Memory B cell (primary cell): ENCODE measurements around the gene CAMK4.
A peak's percentile ranks its signal among the peaks of the same experiment; 100 is the strongest.

Experiments
- ATAC-seq: fragments of 150-1000 bp; cut with Tn5 transposase; 2 replicates; pipeline ENCODE4 v1.10.0; 2021; ENCODE audit warnings: low read depth, mild to moderate bottlenecking, moderate library complexity
- DNase-seq, 2 donors: peaks; one replicate each; pipeline ENCODE4 v3.0.0; 2022; ENCODE audit warnings: low spot score in 2 of 2
- H3K27ac Mint-ChIP-seq: one replicate; pipeline ENCODE4 v1.8.0; 2022; ENCODE audit warnings: mild to moderate bottlenecking, moderate library complexity, mixed read lengths
- H3K27me3 Mint-ChIP-seq: one replicate; pipeline ENCODE4 v1.8.0; 2022; ENCODE audit warnings: mixed read lengths
- H3K36me3 Mint-ChIP-seq: one replicate; pipeline ENCODE4 v1.8.0; 2022; ENCODE audit warnings: mild to moderate bottlenecking, mixed read lengths
- H3K4me1 Mint-ChIP-seq: one replicate; pipeline ENCODE4 v1.8.0; 2022; ENCODE audit warnings: mixed read lengths
- H3K4me3 Mint-ChIP-seq: one replicate; pipeline ENCODE4 v1.8.0; 2022; ENCODE audit warnings: mild to moderate bottlenecking, moderate library complexity, mixed read lengths
- H3K9me3 Mint-ChIP-seq: one replicate; pipeline ENCODE4 v1.8.0; 2022; ENCODE audit warnings: mixed read lengths

The CAMK4 gene

DNA sequence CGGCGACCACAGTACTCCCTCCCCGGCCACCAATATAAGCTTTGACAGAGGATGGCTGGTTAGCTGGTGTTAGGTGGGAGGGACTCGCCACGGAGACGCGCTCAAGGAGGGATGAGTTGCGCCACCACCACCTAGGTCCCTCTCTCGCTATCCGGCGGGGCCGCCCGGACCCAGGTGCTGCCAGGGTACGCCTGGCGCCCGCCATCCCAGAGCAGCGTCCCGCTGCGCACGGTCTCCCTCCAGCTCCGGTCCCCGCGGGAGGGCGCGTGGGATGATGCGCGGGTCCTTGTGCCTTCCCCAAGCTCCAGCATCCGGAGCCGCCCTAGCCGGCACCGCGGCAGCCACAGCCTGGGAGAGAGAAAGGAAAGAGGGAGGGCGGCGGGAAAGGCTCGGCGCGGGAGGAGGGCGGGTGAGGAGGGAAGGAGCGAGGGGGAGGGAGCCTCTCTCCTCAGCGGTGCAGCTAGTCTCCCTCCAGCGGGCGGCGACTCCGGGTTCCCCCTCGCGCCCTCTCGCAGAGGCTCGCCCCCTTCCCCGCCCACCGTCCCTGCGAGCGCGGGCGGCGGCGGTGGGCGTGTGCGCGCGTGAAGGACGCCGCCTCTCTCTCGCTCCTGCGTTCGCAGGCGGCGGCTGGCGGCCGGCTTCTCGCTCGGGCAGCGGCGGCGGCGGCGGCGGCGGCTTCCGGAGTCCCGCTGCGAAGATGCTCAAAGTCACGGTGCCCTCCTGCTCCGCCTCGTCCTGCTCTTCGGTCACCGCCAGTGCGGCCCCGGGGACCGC, at the start of gene CAMK4:
CAMK4 (plus strand) TSS at position 598 of the 774 bp plus-strand sequence; CDS start at position 698, 100 bp downstream.
- Mint-ChIP-seq H3K4me1 (no peaks in the 10 kb centered on the region), H3K4me3 (peak within 1 kb of the TSS; percentile 85), H3K9me3 (peaks cover 2% of the 10 kb centered on the region)

DNA sequence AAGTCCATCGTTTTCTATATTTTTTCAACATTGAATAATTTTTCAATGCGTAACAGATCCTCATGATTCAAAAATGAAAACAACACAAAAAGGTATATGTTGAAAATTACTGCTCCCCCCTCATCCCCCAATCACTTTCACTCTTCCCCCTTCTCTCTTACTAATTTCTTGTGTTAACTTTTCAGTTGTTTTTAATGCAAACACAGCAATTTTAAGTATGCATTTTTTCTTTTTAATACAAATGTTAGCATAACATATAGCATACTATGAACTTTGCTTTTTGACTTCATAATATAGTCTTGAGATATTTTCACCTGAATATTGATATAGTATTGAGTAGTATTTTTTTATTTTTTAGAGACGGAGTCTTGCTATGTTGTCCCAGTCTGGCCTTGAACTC, 41.1 kb upstream of the CAMK4 start:
- Mint-ChIP-seq H3K4me3 (no peak overlapping the region), H3K9me3 (no peaks in the 10 kb centered on the region), H3K27ac (no peak overlapping the region), H3K36me3 (no peaks in the 10 kb centered on the region), H3K4me1 (no peaks in the 10 kb centered on the region), H3K27me3 (peaks cover 2% of the 10 kb centered on the region)
- DNase-seq, result no peak
- ATAC-seq, result no peak

More for the DNA sequence above, at the start of gene CAMK4:
- Mint-ChIP-seq H3K27ac (no peak within 1 kb of the TSS), H3K36me3 (no peaks in the 10 kb centered on the region), H3K27me3 (peaks cover 6% of the 10 kb centered on the region)
- peak; percentile 7 to 16 for DNase-seq
- peak; percentile 78 for ATAC-seq

DNA sequence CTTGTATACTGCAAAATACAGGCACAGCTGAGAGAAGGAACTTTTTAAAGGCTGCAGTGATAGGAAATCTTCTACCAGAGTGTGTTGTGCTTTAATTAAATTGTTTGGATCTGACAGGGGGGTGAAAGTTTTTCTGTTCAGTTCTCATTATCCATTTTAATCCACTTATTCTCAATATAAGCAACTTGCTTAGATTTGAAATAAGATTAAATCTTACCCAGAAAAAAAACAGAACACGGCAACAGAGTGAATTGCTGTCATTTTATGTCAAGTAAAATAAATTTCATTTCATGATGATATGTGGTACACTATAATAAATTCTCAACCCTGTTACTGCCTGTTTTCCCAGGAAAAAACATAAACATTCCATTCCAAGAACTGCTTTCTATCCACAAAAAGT, 37.1 kb upstream of the CAMK4 start:
- Mint-ChIP-seq H3K4me3 (no peak overlapping the region), H3K27ac (no peak overlapping the region), H3K27me3 (peaks cover 1% of the 10 kb centered on the region), H3K36me3 (no peaks in the 10 kb centered on the region), H3K9me3 (peaks cover 1% of the 10 kb centered on the region), H3K4me1 (no peaks in the 10 kb centered on the region)
- DNase-seq (no peak), ATAC-seq (no peak)

DNA sequence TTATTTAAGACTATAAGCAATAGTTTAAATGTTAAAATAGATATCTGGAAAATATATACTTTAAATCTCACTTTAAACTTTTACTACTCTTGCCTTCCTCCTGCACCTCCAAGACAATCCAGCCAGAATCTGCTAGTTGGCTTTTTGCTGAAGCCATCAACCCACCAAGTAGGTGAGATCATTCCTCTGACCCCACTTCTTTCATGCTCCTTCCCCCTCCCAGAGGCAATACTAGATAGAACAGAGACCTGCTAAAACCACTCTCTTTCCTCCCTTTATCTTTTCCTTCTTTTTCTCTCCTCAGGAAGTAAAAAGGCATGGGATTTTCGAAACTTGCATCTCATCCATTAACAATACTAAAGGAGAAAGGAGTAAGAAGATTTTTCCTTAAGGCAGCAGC, 30.1 kb upstream of the CAMK4 start:
- DNase-seq (no peak), ATAC-seq (no peak)
- Mint-ChIP-seq H3K9me3 (peaks cover 1% of the 10 kb centered on the region), H3K27me3 (peaks cover 1% of the 10 kb centered on the region), H3K4me3 (no peak overlapping the region), H3K27ac (no peak overlapping the region), H3K4me1 (no peaks in the 10 kb centered on the region), H3K36me3 (no peaks in the 10 kb centered on the region)

DNA sequence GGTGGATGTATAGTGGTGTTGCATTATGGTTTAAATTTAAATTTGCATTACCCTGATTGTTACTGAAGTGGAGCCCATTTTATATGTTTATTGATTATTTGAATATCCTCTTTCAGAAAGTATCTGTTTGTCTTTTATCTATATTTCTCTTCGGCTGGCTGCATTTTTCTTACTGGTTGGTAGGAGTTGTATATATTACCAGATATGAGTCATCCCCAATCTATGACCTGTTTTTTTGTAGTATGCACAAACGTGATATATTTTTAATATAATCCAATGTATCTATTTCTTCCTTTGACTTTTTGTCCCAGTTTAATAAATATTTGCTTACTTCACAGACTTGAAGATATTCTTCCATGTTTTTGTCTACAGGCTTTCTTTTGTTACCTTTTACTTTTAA, 29.3 kb upstream of the CAMK4 start:
- H3K27ac Mint-ChIP-seq, result no peak overlapping the region
- H3K36me3 Mint-ChIP-seq, result no peaks in the 10 kb centered on the region
- peaks cover 1% of the 10 kb centered on the region for H3K27me3 Mint-ChIP-seq
- H3K9me3 Mint-ChIP-seq, result peaks cover 1% of the 10 kb centered on the region
- no peak for ATAC-seq
- DNase-seq, result no peak
- no peak overlapping the region for H3K4me3 Mint-ChIP-seq
- no peaks in the 10 kb centered on the region for H3K4me1 Mint-ChIP-seq

DNA sequence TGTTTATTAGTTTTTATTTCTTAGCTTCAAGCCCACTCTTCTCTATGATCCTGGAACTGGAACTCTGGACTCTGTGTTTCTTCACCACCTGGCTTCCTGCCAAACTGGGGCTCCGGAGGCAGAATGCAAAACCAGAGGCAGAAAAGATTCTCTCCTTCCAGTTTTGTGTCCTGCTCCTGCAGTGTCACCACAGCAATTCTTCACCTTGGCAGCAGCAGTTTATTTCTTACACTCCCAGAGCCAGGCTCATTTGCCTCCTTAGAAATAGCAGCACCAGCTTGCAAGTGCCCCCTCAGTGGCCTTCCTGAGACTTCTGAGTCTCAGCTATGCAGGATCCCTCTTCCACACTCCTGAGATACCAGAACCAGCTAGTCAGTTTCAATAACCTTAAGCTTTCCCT, 26.7 kb upstream of the CAMK4 start:
- ATAC-seq (no peak), DNase-seq (no peak)
- no peaks in the 10 kb centered on the region for H3K9me3 Mint-ChIP-seq
- no peak overlapping the region for H3K27ac Mint-ChIP-seq
- no peaks in the 10 kb centered on the region for H3K27me3 Mint-ChIP-seq
- H3K4me1 Mint-ChIP-seq, result no peaks in the 10 kb centered on the region
- no peaks in the 10 kb centered on the region for H3K36me3 Mint-ChIP-seq
- H3K4me3 Mint-ChIP-seq, result no peak overlapping the region

DNA sequence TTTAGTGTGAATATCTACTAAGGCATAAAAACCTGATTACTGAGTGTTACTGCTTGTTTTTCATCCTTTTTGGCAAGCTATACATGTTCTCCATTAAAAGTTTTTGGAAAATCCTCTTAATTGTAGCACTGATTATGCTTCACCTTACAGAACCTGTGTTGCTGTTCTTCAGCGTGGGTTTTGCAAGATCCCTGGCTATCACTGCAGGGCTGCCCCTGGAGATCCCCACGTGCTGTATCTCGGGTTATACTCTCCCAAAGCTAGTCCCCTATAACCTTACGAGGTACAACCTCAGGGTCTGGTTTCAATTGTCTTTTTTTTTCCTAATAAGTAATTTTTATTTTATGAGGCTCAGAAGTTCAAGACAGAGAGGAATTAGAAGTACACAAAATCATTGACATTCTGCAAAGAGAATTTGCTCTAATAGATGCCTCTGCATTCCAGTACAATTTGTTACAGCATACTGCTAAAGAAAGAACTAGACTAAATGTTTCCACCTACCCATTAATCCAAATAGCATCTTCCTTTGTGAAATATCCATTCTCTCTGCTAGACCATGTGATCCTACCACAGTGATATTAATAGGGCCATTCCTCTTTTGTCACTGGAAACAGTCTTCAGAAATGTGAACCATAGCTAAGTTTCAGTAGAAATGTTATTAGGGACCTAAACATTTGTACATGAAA, 25.8 kb upstream of the CAMK4 start:
- Mint-ChIP-seq H3K9me3 (no peaks in the 10 kb centered on the region), H3K27me3 (no peaks in the 10 kb centered on the region), H3K4me3 (no peak overlapping the region), H3K36me3 (no peaks in the 10 kb centered on the region), H3K27ac (no peak overlapping the region), H3K4me1 (no peaks in the 10 kb centered on the region)
- ATAC-seq (no peak), DNase-seq (no peak)

DNA sequence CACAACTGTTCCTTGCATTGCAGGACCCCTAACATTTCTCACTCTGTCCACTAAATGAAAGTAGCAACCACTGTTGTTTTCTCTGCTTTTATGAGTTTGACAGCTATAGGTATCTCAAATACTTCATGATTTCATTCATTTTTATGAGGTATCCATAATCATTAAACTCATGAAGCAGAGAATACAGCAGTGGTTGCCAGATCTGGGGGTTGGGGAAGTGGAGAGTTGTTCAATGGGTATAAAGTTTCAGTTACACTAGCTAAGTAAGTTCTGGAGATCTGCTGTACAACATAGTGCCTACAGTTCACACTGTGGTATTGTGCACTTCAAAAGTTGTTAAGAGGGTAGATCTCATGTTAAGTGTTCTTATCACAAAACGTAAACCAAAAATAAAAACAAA, 23.4 kb upstream of the CAMK4 start:
- H3K9me3 Mint-ChIP-seq, result no peaks in the 10 kb centered on the region
- H3K36me3 Mint-ChIP-seq, result no peaks in the 10 kb centered on the region
- ATAC-seq (no peak), DNase-seq (no peak)
- no peaks in the 10 kb centered on the region for H3K27me3 Mint-ChIP-seq
- no peaks in the 10 kb centered on the region for H3K4me1 Mint-ChIP-seq
- no peak overlapping the region for H3K27ac Mint-ChIP-seq
- no peak overlapping the region for H3K4me3 Mint-ChIP-seq

DNA sequence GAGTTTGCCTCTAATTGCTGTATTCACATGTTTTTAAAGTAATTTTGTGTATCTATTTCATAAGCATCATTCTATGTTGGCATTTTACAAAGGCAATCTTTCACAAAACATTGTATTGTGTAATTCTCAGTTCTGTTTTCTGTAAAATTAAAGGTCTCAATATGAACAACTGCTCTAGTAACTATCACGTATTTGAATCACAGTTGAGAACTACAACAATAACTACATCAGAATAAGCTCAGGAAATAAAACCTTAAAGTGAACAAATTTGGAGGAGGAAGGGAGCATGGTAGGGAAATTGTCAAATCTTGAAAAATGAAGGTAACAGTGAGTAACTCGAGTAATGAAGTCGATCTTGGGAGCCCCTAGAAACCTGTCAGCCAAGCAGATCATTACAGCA, 22.5 kb upstream of the CAMK4 start:
- H3K4me1 Mint-ChIP-seq, result no peaks in the 10 kb centered on the region
- no peaks in the 10 kb centered on the region for H3K9me3 Mint-ChIP-seq
- DNase-seq (no peak), ATAC-seq (no peak)
- H3K27me3 Mint-ChIP-seq, result no peaks in the 10 kb centered on the region
- no peak overlapping the region for H3K27ac Mint-ChIP-seq
- H3K36me3 Mint-ChIP-seq, result no peaks in the 10 kb centered on the region
- H3K4me3 Mint-ChIP-seq, result no peak overlapping the region

DNA sequence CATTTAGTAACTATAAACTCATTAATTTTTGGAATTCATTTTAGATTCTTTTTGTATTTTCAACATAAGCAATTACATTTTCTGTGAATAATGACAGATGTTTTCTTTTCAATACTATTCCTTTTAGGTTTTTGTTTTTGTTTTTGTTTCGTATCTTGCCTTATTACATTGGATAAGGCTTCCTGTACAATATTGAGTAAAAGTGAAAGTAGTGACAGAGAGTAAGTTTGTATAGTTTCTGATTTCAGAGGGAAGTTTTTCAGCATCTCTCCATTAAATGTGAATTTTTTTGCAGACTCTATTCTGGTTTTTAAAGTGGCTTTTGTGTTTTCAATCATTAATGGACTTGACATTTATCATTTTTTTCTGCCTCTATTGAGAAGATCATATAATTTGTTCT, 12.8 kb upstream of the CAMK4 start:
- H3K27ac Mint-ChIP-seq, result no peak overlapping the region
- H3K27me3 Mint-ChIP-seq, result no peaks in the 10 kb centered on the region
- ATAC-seq, result peak; percentile 27
- H3K4me1 Mint-ChIP-seq, result no peaks in the 10 kb centered on the region
- no peaks in the 10 kb centered on the region for H3K9me3 Mint-ChIP-seq
- no peak for DNase-seq
- H3K36me3 Mint-ChIP-seq, result no peaks in the 10 kb centered on the region
- H3K4me3 Mint-ChIP-seq, result no peak overlapping the region

DNA sequence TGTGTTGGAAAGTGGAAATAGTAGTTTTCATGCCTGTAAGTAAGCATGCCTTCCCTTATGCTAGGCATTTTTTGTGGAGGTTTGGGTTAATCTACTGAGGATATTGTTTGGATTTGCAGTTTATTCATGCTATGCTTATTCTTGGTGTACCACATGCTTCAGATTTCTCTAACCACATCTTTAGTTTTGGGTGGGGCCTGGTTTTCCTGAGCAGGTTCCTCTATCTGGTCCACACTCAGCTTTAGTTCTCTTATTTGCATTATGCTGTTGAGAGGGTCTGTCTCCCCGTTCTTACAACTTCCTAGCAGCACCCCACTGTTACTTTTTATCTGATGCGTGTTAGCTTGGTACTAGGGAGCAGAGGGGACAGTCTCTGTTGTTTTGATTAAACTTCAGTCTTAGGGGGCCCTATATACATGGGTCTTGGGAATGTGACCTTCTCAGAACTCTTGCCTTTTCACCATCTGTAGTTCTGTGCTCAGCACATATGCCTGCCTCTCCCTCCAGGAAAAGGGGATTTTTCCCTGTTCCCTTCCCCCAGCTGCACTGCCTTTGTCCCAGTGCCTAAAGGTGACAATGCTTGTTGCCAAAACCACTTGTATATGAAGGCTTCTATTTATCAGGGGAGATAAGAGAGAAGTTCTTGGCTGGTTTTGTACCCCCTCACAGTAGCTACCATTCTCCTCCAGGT, 10.0 kb upstream of the CAMK4 start:
- no peaks in the 10 kb centered on the region for H3K36me3 Mint-ChIP-seq
- H3K4me3 Mint-ChIP-seq, result no peak overlapping the region
- no peak overlapping the region for H3K27ac Mint-ChIP-seq
- no peaks in the 10 kb centered on the region for H3K27me3 Mint-ChIP-seq
- no peaks in the 10 kb centered on the region for H3K4me1 Mint-ChIP-seq
- DNase-seq (no peak), ATAC-seq (no peak)
- peaks cover 1% of the 10 kb centered on the region for H3K9me3 Mint-ChIP-seq

DNA sequence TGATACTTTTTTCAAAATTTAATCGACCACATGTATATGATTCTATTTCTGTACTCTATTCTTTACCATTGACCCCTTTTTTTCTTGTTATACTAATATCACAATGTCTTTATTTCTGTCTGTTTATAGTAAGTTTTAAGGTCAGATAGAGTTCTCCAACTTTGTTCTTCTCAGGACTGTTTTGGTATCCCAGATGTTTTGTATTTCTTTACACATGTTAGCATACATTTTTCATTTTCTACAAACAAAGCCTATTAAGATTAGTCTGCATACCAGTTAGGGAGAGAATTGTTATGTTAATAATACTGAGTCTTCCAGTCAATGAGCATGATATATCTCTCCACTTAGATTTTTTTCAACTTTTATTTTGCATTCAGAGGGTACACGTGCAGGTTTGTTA, 8.2 kb upstream of the CAMK4 start:
- Mint-ChIP-seq H3K36me3 (no peaks in the 10 kb centered on the region), H3K9me3 (peaks cover 3% of the 10 kb centered on the region), H3K27ac (no peak overlapping the region), H3K4me1 (no peaks in the 10 kb centered on the region), H3K4me3 (no peak overlapping the region), H3K27me3 (peaks cover 2% of the 10 kb centered on the region)
- ATAC-seq, result no peak
- DNase-seq, result no peak

DNA sequence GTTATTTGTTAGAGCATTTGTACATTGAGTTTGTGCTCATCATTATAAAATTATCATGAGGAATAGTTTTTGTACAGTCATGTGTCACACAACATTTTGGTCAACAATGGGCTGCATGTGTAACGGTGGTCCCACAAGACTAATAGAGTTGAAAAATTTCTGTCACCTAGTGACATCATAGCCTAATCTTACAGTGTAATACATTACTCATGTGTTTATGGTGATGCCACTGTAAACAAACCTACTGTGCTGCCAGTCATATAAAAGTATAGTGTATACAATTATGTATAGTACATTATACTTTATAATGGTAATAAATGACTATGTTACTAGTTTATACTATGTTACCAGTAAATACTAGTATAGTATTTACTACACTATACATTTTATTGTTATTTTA, 3.0 kb upstream of the CAMK4 start:
- Mint-ChIP-seq H3K27me3 (peaks cover 6% of the 10 kb centered on the region), H3K36me3 (no peaks in the 10 kb centered on the region), H3K4me1 (no peaks in the 10 kb centered on the region), H3K27ac (no peak overlapping the region), H3K4me3 (no peak overlapping the region), H3K9me3 (peaks cover 3% of the 10 kb centered on the region)
- ATAC-seq, result no peak
- no peak for DNase-seq

DNA sequence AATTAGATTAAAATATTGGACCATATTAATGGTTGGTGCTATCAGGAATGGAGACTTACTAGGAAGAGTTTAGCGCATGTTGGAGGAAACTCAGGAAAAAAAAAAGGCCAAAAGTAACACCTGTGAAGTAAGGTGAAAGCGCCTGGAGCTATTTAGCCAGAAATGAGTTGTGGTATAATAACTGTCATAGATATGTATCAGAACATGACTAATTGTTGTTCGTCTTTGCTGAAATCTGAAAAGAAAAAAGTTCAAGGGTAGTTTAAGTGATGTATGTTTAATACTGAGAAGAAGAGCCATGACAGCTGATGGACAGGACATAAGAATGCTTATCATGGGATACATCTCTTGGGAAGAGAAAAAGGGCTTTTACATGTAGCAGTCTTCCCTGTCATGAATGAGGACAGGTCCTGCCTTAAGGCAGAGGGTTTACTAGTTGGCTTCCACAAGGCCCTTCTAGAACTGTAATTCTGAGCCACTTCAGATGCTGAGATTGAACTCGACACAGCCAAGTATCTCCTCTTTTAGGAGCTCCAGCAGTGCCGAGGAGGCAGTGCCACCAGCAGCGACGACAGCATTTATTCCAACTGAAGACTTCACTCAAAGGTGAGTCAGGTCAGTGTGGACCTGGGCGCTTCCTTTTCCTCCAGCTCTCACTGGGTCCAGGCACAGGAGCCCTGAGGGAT, 940 bp upstream of the CAMK4 start:
- peaks cover 2% of the 10 kb centered on the region for H3K9me3 Mint-ChIP-seq
- ATAC-seq (no peak), DNase-seq (no peak)
- H3K27me3 Mint-ChIP-seq, result peaks cover 6% of the 10 kb centered on the region
- H3K36me3 Mint-ChIP-seq, result no peaks in the 10 kb centered on the region
- peak overlapping the region; percentile 85 for H3K4me3 Mint-ChIP-seq
- no peaks in the 10 kb centered on the region for H3K4me1 Mint-ChIP-seq
- H3K27ac Mint-ChIP-seq, result no peak overlapping the region
